ENCODE data around the gene SIL1.

DNA sequence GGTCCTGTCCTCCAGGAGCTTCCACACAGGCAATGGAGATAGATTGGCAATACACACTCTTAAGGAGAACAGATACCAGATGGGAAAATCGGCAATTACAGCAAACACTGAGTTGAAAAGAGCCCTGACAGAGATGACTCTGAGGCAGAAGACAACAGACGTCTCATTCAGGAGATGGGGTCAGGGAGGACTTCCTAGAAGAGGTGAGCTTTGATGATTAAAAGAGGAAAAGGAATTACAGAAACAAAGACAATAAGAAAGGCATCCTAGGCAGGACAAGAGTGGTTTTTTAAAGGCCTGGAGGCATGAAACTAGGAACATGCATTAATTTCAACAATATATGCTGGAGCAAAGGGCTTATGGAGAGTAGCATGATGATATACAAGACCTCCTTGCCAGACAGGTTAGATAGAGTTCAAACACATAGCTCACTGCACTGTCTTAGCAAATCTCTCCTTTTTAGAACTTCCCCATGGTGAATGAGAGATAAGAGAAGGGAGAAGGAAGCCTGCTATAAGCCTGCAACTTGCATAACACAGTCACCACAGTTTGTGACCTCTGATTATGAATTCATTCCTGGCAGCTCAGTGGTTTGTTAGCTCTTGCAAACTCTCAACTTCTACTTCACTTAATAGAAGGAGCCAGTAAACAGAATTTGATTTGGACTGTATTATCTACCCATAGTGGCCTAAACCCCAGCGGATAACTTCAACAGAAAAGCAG lies 48.5 kb downstream of the SIL1 start:
- TF ChIP-seq, protein P1, sequence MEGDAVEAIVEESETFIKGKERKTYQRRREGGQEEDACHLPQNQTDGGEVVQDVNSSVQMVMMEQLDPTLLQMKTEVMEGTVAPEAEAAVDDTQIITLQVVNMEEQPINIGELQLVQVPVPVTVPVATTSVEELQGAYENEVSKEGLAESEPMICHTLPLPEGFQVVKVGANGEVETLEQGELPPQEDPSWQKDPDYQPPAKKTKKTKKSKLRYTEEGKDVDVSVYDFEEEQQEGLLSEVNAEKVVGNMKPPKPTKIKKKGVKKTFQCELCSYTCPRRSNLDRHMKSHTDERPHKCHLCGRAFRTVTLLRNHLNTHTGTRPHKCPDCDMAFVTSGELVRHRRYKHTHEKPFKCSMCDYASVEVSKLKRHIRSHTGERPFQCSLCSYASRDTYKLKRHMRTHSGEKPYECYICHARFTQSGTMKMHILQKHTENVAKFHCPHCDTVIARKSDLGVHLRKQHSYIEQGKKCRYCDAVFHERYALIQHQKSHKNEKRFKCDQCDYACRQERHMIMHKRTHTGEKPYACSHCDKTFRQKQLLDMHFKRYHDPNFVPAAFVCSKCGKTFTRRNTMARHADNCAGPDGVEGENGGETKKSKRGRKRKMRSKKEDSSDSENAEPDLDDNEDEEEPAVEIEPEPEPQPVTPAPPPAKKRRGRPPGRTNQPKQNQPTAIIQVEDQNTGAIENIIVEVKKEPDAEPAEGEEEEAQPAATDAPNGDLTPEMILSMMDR (IDR thresholded peaks at IDR 0.05): no peak
- no peak for TF ChIP-seq POLR2A (IDR thresholded peaks at IDR 0.05)

All from gastroesophageal sphincter (tissue), 3 donors.